Hematopoietic multipotent progenitor cell treated with erythropoietin and hydrocortisone succinate and interleukin-3 and kit ligand, for 4 days (in vitro differentiated cells): Measurements from ENCODE around the gene SMAD1.

ENCODE experiments used
- DNase-seq: peaks from one replicate; pipeline ENCODE4 v3.0.0-alpha.2; 2015

SMAD1 gene

GRCh38 chr4:145481164-145481941, at the start of gene SMAD1:
TSS of gene SMAD1 (plus strand) at chr4:145481853. CDS start at chr4:145514614, 32,761 bp downstream.
- DNase-seq, result peak; percentile 90

- DNase-seq, result no peak
These were observed 48.0 kb upstream of the SMAD1 start for GRCh38 chr4:145433684-145434083.

DNA sequence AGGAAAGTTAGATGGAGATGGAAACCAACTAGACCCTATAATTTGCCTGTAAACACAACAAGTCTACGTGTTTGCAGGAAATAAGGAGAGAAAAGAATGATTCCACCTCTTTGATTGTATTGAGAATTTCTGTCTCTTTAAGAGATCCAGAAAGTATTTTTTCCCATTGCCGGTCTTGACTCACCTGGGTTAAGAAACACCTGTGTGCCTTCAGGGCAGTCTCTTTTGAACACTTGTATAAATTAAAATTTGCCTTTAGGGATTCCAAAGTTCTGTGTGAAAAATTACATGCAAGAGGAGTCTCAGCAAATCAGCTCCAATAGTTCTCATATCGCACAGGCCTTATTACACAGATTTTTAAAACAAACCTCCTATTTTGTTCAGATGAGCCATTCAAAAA, 46.0 kb upstream of the SMAD1 start:
- no peak for DNase-seq

- no peak for DNase-seq
These were observed 45.5 kb upstream of the SMAD1 start for GRCh38 chr4:145436114-145436513.

DNA sequence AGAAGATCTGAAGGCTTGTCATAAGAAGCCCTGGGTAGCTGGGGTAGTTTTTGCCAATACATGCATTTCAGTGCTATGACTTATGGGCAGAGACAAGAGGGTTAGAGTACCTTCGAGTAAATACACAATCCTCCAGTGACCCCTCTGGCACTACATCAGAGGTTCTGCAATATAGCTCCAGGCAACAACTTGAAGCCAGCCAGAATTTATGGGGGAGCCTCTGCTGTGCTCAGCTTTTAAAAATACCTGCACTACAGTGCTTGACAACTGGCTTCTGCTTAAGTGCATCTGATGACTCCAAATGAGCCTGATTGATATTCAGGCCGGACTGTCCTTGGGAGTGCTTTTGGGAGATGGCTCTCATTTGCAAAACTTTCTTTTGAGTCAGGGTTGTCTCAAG, 44.9 kb upstream of the SMAD1 start:
- DNase-seq, result no peak

DNA sequence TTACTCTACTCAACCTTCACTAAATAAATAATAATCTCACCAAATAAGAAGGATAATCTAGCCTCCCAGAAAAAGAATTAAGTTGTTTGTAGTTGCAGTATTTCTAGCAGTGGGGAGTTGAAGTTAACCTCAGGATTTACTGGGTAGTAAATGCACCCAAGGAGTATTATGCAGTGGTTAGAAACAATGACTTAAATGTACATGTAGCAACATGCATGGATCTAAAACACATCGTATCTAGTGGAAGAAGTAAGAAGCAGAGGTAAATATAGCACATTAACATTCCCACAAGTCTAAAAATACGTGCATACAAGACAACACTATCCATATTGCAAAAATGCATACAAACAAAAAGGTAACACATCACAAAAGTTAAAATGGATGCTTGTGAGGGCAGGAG, 44.2 kb upstream of the SMAD1 start:
- DNase-seq, result no peak

GRCh38 chr4:145438298-145438697, 43.4 kb upstream of the SMAD1 start:
- DNase-seq, result no peak

GRCh38 chr4:145440292-145441007, 41.2 kb upstream of the SMAD1 start:
- DNase-seq, result no peak

- DNase-seq, result no peak
These were observed 35.5 kb upstream of the SMAD1 start for GRCh38 chr4:145446184-145446583.

- no peak for DNase-seq
These were observed 29.8 kb upstream of the SMAD1 start for GRCh38 chr4:145451895-145452294.

GRCh38 chr4:145452447-145453162, 29.0 kb upstream of the SMAD1 start:
- no peak for DNase-seq

GRCh38 chr4:145453163-145453520, 28.5 kb upstream of the SMAD1 start:
- DNase-seq, result no peak

DNA sequence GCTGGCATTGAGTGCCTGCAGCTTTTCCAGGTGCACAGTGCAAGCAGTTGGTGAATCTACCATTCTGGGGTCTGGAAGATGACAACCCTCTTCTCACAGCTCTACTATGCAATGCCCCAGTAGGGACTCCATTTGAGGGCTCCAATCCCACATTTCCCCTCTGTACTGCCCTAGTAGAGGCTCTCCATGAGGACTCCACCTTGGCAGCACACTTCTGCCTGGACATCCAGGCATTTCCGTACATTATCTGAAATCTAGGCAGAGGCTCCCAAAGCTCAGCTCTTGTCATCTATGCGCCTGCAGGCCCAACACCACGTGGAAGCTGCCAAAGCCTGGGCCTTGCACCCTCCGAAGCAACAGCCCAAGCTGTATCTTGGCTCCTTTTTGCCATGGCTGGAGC, 8.4 kb upstream of the SMAD1 start:
- no peak for DNase-seq

DNA sequence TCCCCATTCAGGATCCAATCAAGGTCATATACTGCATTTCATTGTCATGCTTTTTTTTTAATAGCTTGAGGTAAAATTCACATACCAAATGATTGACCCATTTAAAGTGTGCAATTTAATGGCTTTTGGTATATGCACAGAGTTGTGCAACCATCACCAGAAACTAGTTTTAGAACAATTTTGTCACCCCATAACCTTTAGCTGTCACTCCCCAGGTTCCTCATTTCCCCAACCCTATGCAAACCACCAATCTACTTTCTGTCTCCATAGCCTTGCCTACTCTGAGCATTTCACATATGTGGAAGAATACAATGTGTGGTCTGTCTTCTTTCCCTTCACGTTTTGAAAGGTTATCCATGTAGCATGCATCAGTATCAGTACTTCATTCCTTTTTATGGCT, 1.4 kb upstream of the SMAD1 start:
- DNase-seq, result peak; percentile 76

- DNase-seq, result no peak
These were observed 222 bp downstream of the SMAD1 start for GRCh38 chr4:145481942-145482208.

- DNase-seq, result peak; percentile 80
These were observed 770 bp downstream of the SMAD1 start for GRCh38 chr4:145482209-145483037.

DNA sequence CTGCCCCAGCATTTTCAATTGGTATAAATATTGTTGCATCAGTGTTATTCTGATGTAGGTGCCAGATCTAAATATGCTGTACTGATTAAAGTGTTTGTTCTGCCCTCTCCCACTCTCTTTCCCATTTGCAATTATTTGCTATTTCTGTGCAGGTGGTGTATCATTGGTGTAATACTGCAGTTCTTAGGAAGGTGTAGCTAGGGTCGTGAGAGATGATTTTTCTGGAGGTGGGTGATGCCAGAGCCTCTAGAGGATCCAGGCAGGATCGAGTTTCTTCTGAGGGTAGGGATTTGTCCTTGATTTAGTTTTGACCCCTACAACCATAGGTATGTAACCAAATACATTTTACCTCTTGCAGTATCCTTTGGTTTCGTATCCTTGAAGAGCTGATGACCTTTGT, 1.9 kb downstream of the SMAD1 start:
- no peak for DNase-seq

DNA sequence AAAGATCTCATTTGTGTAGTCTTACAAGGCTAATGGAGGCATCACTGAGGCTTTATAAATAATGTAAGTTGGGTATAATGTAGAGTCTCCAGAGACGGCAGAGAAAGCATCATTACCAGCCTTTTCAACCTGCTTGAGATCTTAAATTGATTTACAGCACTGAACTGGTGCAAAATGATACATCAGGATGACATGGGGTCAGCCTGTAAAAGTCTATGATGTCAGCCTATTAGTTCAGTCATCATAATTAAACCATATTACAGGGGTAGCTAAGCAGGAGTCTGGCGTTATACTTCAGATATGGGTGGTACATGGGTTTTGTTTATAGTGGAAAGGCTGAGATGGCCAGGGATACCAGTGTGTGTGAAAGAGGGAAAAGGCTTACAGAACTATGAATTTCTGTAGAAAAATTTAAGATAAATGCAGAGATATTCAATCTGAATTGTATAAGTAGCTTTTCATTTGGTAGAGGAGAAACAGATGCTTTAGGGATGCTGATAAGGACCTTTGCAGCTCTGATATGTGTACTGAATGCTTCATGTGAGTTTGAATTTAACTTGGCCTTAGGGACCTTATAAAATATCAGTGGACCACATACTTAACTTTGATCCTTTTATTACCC, 2.7 kb downstream of the SMAD1 start:
- no peak for DNase-seq

DNA sequence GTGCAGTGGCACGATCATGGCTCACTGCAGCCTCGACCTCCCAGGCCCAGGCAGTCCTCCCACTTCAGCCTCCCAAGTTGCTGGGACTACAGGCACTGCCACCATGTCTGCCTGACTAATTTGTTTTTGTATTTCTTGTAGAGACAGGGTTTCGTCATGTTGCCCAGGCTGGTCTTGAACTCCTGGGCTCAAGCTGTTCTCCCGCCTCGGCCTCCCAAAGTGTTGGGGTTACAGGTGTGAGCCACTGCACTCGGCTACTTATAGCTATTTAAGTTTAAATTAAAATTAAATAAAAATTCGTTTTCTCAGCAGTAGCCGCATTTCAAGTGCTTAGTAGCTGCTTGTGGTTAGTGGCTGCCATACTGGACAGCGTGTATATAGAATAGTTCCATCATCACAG, 3.5 kb downstream of the SMAD1 start:
- DNase-seq, result no peak

DNA sequence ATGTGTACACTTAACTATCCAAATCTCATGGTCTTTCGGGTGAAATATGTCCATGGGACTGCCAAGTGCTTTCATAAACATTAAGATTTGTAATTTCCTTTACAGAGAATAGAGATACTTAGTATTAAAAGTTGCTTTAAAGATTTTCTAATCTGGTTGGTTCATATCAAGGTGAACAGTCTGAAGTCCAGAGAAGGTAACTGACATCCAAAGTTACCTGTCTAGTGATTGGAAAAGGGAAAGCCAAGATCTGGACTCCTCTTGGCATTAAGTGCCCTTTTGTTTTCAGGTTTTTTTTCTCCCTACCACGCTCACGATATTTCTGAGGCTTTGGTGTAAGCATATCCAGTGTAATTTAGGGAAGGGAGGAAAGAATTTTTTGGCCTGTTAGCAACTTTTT, 5.0 kb downstream of the SMAD1 start:
- no peak for DNase-seq

DNA sequence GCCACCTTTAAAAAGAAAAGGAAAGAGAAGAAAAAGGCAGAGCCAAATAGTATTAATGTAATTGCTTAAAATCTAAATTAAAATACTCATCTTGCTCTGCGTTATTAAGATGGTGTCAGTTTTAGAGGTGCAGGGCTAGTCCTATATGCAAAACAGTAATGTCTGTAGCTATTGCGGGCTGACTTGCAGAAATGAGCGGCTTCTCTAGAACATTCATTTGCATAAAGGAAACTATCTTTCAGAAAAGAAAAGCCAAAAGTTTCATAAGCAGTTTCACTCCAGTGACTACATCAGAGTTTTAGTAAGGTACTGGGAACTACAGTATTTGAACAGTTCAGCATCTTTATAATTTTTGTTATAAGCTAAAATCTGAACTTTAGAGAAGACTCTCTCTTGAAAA, 6.0 kb downstream of the SMAD1 start:
- DNase-seq, result peak; percentile 66

DNA sequence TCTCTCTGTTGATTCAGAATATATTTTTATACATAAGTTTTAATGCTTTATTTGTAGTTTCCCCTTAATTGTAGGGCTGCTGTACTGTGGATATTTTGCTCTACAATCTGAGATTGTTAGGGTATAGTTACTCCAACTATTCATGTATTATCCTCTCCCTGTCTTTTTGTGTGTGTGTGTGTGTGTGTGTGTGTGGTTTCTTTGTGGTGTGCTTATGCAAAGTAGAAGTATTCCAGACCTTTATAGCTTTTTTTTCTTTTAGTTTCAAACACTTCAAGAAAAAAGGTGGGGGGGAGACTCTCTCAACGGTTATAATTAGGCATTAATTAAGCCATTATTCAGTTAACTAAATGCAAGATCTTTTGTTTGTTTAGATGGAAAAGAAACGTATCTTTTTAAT, 6.7 kb downstream of the SMAD1 start:
- no peak for DNase-seq

GRCh38 chr4:145489556-145489955, 7.9 kb downstream of the SMAD1 start:
- DNase-seq, result peak; percentile 44
